NCI-H460 (cell line): ENCODE measurements around the gene AK9. TPM values are rescaled to one million over a fixed set of nuclear protein-coding genes. Genes with fewer than 3 reads are reported as not detected.

Experiments
- DNase-seq: peaks from one replicate; pipeline ENCODE4 v3.0.0-alpha.2; 2016; ENCODE audit warnings: low read depth; ENCODE audit errors: extremely low read depth
- total RNA-seq: library from RNA; depleted of rRNA; stranded (reverse); fragments of >200 nt; shearing (Covaris generic); gene quantifications from 2 replicates; pipeline ENCODE4 v1.2.3, GENCODE V29; 2014

AK9 gene
- total RNA-seq, 1 experiment from 2014 or later, result 5.6 TPM

- no peak for DNase-seq
Measured at GRCh38 chr6:109515781-109516409, 175.1 kb downstream of the AK9 start.

DNA sequence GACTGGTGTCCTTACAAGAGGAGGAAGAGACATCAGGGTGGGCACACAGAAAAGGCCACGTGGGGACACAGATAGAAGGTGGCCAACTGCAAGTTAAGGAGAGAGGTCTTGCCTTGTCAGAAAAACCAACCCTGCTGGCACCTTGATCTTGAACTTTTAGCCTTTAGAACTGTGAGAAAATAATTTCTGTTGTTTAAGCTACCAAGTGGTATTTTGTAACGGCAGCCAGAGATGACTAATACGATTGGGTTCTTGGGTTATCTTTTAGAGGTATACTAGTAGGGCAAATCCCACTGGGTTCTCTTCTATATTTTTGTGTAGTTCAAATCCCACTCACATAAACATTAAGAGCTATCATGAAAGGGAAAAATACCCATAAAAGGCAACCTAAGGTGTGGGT lies 176.1 kb downstream of the AK9 start:
- DNase-seq, result no peak

GRCh38 chr6:109513571-109514071 lies 177.4 kb downstream of the AK9 start:
- no peak for DNase-seq

- no peak for DNase-seq
Measured at GRCh38 chr6:109512271-109512817, 178.7 kb downstream of the AK9 start.

DNA sequence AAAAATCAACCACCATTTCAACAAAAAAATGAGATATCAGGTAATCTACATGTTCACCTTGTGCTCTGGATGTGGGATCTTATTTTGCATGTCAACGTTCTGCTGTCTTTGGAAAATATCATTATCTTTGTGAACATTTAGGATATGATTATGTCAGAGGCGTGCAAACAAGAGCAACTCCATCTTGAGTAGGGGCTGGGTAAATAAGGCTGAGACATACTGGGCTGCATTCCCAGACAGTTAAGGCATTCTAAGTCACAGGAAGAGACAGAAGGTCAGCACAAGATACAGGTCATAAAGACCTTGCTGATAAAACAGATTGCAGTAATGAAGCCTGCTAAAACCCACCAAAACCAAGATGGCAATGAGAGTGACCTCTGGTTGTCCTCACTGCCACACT lies 179.2 kb downstream of the AK9 start:
- no peak for DNase-seq

GRCh38 chr6:109510358-109510757 lies 180.6 kb downstream of the AK9 start:
- no peak for DNase-seq

GRCh38 chr6:109508166-109508860 lies 182.7 kb downstream of the AK9 start:
- no peak for DNase-seq

- DNase-seq, result no peak
Measured at GRCh38 chr6:109507490-109508072, 183.4 kb downstream of the AK9 start.

DNA sequence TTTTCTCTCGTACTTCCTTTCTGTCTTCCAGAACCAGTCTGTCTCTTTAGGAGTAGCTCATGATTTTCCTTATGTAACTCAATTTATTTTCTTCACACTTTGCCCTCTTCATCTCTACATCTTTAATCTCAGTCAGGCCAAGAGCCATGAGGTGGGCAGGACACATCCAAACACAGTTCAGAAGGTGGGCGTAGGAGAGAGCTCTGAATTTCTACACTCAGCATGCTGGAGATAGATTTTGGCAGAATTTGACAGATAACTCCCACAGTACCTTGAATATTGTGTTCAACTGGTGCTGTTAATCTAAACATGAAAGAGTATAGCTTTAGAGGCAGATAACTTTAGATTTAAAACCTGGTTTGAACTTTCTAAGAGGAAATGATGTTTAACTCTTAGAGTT lies 184.2 kb downstream of the AK9 start:
- no peak for DNase-seq

DNA sequence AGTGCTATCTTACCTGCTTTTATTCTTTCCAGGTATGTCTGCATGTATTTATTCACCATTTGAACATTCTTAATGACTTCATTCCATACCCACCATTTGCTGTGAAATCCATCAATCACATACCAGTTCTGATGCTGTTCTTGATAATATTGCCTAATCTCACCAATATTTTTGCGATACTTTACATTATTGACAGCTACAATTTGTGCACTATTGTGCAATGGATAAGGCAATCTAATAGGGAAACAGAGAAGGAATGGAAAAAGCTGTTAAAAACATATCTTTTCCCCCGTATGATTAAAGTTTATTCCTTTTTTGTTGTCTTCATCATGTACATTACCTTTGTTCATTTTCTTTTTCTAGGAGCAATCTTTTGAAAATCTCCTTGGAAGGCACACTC lies 184.7 kb downstream of the AK9 start:
- no peak for DNase-seq

DNA sequence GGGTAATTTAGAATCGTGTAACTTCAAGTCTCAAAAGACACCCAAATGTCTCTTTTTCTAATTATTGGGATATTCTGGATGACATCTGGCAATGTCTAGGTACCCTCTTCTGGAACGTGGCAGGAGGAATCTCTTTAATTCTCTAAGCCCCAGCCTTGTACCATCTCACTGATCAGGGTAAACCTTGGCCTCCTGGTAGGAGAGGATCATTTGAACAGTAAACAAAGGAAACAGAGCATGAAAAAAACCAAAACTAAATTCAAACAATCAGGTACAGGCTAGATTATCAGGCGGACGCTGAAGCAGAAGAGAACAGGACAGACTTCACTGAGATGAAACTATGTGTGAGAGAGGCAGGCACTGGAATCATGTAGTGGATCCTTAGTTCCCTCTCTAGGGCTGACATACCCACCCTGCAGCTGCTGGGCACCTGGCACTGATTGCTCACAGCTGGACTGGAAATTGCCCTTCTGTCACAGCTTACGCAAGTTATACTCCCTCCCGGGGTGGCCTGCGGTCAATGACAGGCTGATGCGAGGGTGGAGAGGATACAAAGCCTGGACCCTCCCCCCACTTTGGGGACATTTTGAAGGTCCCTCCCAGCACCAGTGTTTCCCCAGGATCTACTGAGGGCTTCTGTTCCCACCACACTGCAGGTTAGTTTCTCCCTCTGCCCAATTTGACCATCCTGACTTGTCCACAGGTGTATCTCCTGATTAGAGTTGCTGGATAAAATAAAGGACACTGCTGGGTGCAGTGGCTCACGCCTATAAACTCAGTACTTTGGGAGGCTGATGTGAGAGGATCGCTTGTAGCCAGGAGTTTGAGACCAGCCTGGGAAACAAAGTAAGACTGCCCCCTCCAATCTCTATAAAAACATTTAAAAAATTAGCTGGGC lies 187.4 kb downstream of the AK9 start:
- no peak for DNase-seq

DNA sequence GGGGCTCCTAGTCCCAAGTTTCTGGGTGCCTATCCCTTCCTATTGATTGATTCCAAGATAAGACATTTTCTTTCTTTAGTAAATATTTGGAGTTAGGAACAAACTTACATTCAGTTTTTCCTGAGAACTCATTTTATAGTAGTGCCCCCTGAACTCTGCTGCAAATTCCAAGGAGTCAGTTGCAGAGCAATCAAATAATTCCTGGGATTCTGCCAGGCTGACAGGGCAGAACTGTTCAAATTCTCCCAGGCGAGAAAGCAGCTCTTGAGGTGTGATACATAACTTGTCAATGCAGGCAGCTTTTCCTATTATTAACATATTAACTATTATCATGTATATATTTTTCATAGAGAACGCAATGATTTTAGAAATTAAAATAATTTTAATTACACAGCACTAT lies 192.1 kb downstream of the AK9 start:
- DNase-seq, result no peak

- DNase-seq, result no peak
Measured at GRCh38 chr6:109498052-109498451, 192.9 kb downstream of the AK9 start.

GRCh38 chr6:109496036-109496772 lies 194.8 kb downstream of the AK9 start:
- no peak for DNase-seq

- no peak for DNase-seq
Measured at GRCh38 chr6:109493865-109494264, 197.1 kb downstream of the AK9 start.

DNA sequence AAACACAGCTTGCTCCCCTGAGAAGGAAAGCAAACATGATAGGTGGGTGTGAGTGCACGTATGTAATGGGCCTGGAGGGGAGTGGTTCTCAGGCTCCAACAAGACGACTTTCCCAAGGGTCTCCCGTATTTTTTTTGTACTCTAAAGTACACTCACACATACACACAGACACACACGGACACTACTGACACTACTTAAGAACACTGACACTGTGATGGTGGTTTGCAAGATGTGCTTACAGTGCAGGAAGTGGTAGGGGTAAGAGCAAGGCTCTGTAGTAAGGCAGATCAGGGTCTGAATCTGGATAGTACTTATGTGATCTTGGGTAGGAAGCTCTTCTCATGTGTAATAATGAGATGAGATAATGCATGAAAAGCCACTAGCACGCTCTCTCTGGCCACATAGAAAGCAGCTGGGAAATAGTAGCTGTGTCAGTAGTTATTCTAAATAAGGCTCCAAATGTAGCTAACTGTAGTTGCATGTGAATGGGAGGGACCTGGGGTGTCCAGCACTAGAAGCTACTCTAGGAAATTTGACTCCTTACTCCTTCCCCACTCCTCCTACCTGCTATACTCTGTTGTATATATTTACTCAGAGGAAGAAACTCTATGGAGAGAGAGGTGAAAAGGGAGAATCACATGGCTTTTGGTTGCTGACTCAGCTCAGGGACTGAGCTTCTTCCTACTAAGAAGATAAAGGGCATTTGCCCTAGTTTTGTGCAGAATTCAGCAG lies 199.6 kb downstream of the AK9 start:
- no peak for DNase-seq

DNA sequence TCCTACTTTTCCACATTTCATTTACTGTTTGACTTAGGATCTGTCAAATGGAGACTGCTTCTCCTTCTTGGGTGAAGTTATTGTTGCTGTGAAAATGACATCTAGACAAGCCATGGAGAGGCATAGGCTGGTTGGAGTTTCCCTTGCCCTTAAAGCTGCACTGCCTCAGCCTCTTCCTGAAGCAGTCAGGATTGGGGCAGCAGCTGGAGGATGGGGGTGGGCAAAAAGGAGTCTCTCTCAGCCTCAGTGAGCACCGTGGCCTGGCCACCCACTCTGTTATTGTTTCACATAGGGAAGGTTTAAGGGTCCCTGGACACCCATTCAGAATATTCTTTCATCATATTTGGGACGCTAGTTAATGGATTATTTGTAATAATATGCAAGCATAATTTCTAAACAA lies 200.3 kb downstream of the AK9 start:
- DNase-seq, result no peak

GRCh38 chr6:109488001-109488400 lies 203.0 kb downstream of the AK9 start:
- DNase-seq, result no peak

GRCh38 chr6:109486068-109486467 lies 204.9 kb downstream of the AK9 start:
- DNase-seq, result no peak
